K562 (cell line): ENCODE measurements around the gene MFSD11. TPM values are rescaled to one million over a fixed set of nuclear protein-coding genes. Genes with fewer than 3 reads are reported as not detected.
A peak's percentile ranks its signal among the peaks of the same experiment; 100 is the strongest.

Experiments
- CTCF ChIP-seq, 3 experiments: IDR thresholded peaks in 2 of 3; conservative IDR thresholded peaks in 1 of 3; 2 replicates each; pipeline ENCODE4 v1.5.1; 2011 to 2012; ENCODE audit warnings: low read length in 3 of 3, mild to moderate bottlenecking in 3 of 3, control low read depth in 2 of 3, improper control_type of control experiment in 1 of 3, inconsistent platforms in 1 of 3, low read depth in 1 of 3, mixed read lengths in 1 of 3, moderate library complexity in 1 of 3; ENCODE audit not compliant: insufficient read depth in 2 of 3
- CXXC5 ChIP-seq: fragments of 250-450 bp; sonication (Bioruptor Pico); IDR thresholded peaks from 2 replicates; pipeline ENCODE4 v1.8.0; 2022; ENCODE audit warnings: inconsistent platforms, mild to moderate bottlenecking, moderate library complexity
- FOXJ3 ChIP-seq: sonication (generic); formaldehyde crosslinking; IDR thresholded peaks from 2 replicates; pipeline ENCODE4 v1.4.0; 2020; ENCODE audit warnings: mild to moderate bottlenecking, missing genetic modification reagents
- JUNB ChIP-seq: fragments of 450-650 bp; formaldehyde crosslinking; conservative IDR thresholded peaks from 2 replicates; pipeline ENCODE4 v1.4.0; 2020; ENCODE audit warnings: mild to moderate bottlenecking
- MED1 ChIP-seq: sonication (generic); formaldehyde crosslinking; IDR thresholded peaks from 2 replicates; pipeline ENCODE4 v1.8.1; 2023; ENCODE audit warnings: missing genetic modification reagents, borderline replicate concordance
- NFE2L1 ChIP-seq: fragments of 450-650 bp; IDR thresholded peaks from 2 replicates; pipeline ENCODE4 v1.6.1; 2016; ENCODE audit warnings: missing genetic modification characterization, low read depth, mild to moderate bottlenecking, missing compliant biosample characterization, moderate library complexity, borderline replicate concordance
- POLR2A ChIP-seq: fragments of 450-650 bp; conservative IDR thresholded peaks from 2 replicates; pipeline ENCODE4 v1.6.1; 2016
- SIN3A ChIP-seq, 2 experiments: fragments of 150-350 bp in 1 of 2; IDR thresholded peaks; 2 replicates each; pipeline ENCODE4 v1.6.1; 2011 to 2016; ENCODE audit warnings: borderline replicate concordance in 2 of 2, low read depth in 2 of 2, low read length in 2 of 2, mild to moderate bottlenecking in 2 of 2, moderate library complexity in 2 of 2; ENCODE audit not compliant: control insufficient read depth in 1 of 2
- SMARCB1 ChIP-seq: IDR thresholded peaks from 2 replicates; pipeline ENCODE4 v1.6.1; 2011; ENCODE audit warnings: improper control_type of control experiment, low read depth; ENCODE audit not compliant: insufficient read length
- ZBTB1 ChIP-seq: sonication (generic); formaldehyde crosslinking; IDR thresholded peaks from 2 replicates; pipeline ENCODE4 v1.8.1; 2023; ENCODE audit warnings: missing genetic modification reagents, low read depth, mild to moderate bottlenecking, borderline replicate concordance
- ZFPM2 ChIP-seq: fragments of 250-450 bp; sonication (Bioruptor Pico); IDR thresholded peaks from 2 replicates; pipeline ENCODE4 v1.5.1; 2022; ENCODE audit warnings: mild to moderate bottlenecking
- ZKSCAN3 ChIP-seq: fragments of 250-450 bp; sonication (Bioruptor Pico); IDR thresholded peaks from 2 replicates; pipeline ENCODE4 v1.4.0; 2020
- ZNF518B ChIP-seq: fragments of 250-450 bp; sonication (Bioruptor Pico); IDR thresholded peaks from 2 replicates; pipeline ENCODE4 v1.5.0; 2021; ENCODE audit warnings: mild to moderate bottlenecking, moderate library complexity
- polyA plus RNA-seq, 8 experiments: library from polyadenylated mRNA; depleted of rRNA in 4 of 8; stranded (reverse) in 5 of 8; unstranded in 3 of 8; fragments of >200 nt; fragmentation: Nextera tagmentation in 2 of 8; fragmentation: Illumina TruSeq in 1 of 8; extraction: Ambion mirVana in 2 of 8; extraction: Trizol in 1 of 8; gene quantifications; 2 replicates each; pipeline versions ENCODE4 v1.2.1 to v1.2.3, GENCODE V29; 2011 to 2014; ENCODE audit warnings: inconsistent platforms in 1 of 8, missing spikeins in 1 of 8
- total RNA-seq, 7 experiments: library from RNA; depleted of rRNA in 6 of 7; stranded (reverse); fragments of >200 nt in 6 of 7; fragmentation: Illumina TruSeq in 2 of 7; extraction: Trizol in 2 of 7; gene quantifications; 2 replicates each; pipeline versions ENCODE4 v1.2.1 to v1.2.3, GENCODE V29; 2011 to 2021; ENCODE audit warnings: low replicate concordance in 1 of 7
- TF ChIP-seq, protein P1 (sequence below): fragments of 250-450 bp; sonication (Bioruptor Pico); IDR thresholded peaks from 2 replicates; pipeline ENCODE4 v1.8.0; 2022; ENCODE audit warnings: moderate library complexity, mild to moderate bottlenecking, inconsistent platforms
- TF ChIP-seq, protein P2 (sequence below): fragments of 450-650 bp; IDR thresholded peaks from 2 replicates; pipeline ENCODE4 v1.6.1; 2017; ENCODE audit warnings: antibody characterized with exemption
- TF ChIP-seq, protein P3 (sequence below): conservative IDR thresholded peaks from 2 replicates; pipeline ENCODE4 v1.6.1; 2011; ENCODE audit warnings: low read depth, mild to moderate bottlenecking, low read length; ENCODE audit not compliant: control insufficient read depth

Gene MFSD11
- total and polyA plus RNA-seq, 9 of the 15 experiments (the other 6 are each of a cell fraction or from before 2014, with no cell fraction given) = 14.4 to 24.5 (median 19.9) TPM

DNA sequence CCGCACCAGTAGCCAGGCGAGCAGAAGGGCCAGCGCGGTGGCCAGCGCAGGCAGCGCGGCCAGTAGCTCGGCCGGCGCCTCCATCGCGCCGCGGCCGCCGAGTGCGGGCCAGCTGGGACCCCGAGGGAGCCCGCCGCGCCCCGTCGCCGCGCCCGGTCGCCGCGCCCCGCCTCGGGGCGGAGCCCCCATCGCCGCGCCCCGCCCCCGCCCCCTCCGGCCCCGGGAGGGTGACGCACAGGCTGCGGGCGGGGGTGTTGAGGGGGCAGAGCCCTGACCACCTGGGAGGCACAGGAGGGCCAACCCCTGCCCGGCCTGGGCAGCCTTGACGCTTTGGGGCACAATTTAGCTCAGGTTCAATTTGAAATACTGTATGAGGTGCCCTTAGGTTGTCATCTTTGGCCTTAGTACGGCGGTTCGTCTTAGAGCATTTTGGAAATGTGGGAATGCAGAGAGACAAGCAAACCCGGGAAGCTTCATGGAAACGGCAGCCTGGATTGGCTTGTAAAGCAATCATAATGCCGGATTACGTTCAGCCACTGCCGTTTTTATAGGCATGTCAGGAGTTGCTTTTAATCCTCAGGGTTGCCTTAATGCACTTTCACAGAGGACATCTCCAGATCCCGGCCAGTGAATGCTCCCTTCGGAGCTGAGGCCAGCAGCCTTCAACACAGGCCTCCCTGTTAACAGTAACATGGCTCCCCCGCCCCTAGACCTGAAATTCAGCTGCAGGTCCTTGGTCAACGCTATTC, 26.9 kb upstream of the MFSD11 start, which contains the start of gene MXRA7 (continued):
- TF ChIP-seq, protein P1, sequence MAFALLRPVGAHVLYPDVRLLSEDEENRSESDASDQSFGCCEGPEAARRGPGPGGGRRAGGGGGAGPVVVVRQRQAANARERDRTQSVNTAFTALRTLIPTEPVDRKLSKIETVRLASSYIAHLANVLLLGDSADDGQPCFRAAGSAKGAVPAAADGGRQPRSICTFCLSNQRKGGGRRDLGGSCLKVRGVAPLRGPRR (CRISPR knock-in tag) = no peak
- no peak for TF ChIP-seq CXXC5 (CRISPR knock-in tag)
- no peak for TF ChIP-seq FOXJ3 (CRISPR knock-in tag)
- TF ChIP-seq MED1 (CRISPR knock-in tag) = no peak
- TF ChIP-seq, protein P2, sequence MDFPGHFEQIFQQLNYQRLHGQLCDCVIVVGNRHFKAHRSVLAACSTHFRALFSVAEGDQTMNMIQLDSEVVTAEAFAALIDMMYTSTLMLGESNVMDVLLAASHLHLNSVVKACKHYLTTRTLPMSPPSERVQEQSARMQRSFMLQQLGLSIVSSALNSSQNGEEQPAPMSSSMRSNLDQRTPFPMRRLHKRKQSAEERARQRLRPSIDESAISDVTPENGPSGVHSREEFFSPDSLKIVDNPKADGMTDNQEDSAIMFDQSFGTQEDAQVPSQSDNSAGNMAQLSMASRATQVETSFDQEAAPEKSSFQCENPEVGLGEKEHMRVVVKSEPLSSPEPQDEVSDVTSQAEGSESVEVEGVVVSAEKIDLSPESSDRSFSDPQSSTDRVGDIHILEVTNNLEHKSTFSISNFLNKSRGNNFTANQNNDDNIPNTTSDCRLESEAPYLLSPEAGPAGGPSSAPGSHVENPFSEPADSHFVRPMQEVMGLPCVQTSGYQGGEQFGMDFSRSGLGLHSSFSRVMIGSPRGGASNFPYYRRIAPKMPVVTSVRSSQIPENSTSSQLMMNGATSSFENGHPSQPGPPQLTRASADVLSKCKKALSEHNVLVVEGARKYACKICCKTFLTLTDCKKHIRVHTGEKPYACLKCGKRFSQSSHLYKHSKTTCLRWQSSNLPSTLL = no peak
- no peak for TF ChIP-seq ZKSCAN3
- no peak for TF ChIP-seq JUNB (CRISPR knock-in tag)
- no peak for TF ChIP-seq ZNF518B
- TF ChIP-seq ZFPM2 (CRISPR knock-in tag) = no peak
- no peak for TF ChIP-seq POLR2A
- no peak for TF ChIP-seq NFE2L1
- no peak for TF ChIP-seq ZBTB1
- TF ChIP-seq SMARCB1 = no peak
- TF ChIP-seq CTCF (IDR thresholded peaks at IDR 0.05 in 2 of 3, conservative IDR thresholded peaks at IDR 0.05 in 1 of 3; ENCODE audit: insufficient read depth in 2 of 3, low read depth in 1 of 3, low read length in 3 of 3) = no peak
- TF ChIP-seq SIN3A (IDR thresholded peaks at IDR 0.05; ENCODE audit: borderline replicate concordance in 2 of 2, control insufficient read depth in 1 of 2, low read depth in 2 of 2, low read length in 2 of 2) = peak in 1 of 2 experiments; percentile 62; a peak in 1 of 4 replicates
- TF ChIP-seq, protein P3, sequence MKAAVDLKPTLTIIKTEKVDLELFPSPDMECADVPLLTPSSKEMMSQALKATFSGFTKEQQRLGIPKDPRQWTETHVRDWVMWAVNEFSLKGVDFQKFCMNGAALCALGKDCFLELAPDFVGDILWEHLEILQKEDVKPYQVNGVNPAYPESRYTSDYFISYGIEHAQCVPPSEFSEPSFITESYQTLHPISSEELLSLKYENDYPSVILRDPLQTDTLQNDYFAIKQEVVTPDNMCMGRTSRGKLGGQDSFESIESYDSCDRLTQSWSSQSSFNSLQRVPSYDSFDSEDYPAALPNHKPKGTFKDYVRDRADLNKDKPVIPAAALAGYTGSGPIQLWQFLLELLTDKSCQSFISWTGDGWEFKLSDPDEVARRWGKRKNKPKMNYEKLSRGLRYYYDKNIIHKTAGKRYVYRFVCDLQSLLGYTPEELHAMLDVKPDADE = no peak
